Testis (tissue), 2 donors: Measurements from ENCODE around the gene RGR.

Source experiments
- CTCF ChIP-seq, 3 experiments: fragments of 450-650 bp in 2 of 3; fragments of 200-600 bp in 1 of 3; sonication (generic) in 1 of 3; IDR thresholded peaks; one replicate each; pipeline ENCODE4 v1.5.1; 2016 to 2019; ENCODE audit warnings: antibody characterized with exemption in 3 of 3, mild to moderate bottlenecking in 2 of 3, moderate library complexity in 1 of 3
- POLR2A ChIP-seq: fragments of 450-650 bp; IDR thresholded peaks from one replicate; pipeline ENCODE4 v1.6.1; 2017; ENCODE audit warnings: antibody characterized with exemption, mild to moderate bottlenecking, moderate library complexity

- TF ChIP-seq CTCF (IDR thresholded peaks at IDR 0.05) (no peak), POLR2A (no peak)
Measured at GRCh38 chr10:84217746-84218145, 27.1 kb upstream of the RGR start.
